Measurements from ENCODE around the gene DENND4A. TPM values are rescaled to one million over a fixed set of nuclear protein-coding genes. Genes with fewer than 3 reads are reported as not detected.

DENND4A gene
- total RNA-seq, 1 donor from 2014 or later = 21.9 TPM

DNA sequence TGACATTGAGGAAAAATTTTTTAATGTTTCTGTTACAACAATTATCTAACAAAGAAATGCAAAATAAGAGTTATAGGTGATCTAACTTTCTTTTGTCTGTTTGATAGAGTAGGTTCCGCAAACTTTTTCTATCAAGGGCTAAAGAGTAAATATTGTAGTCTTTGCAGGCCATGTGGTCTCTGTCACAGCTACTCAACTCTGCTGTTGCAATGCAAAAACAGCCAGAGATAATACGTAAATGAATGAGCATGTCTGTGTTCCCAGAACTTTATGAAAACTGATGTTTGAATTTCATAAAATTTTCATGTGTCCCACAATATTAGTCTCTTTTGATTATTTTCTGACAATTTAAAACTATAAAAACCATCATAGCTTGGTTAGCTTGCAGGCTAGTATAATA is 97.0 kb downstream of the DENND4A start:
- Histone ChIP-seq H3K27me3 (no peaks in the 10 kb centered on the region), H3K36me3 (peaks cover 24 to 39% of the 10 kb centered on the region in 2 donors), H3K4me1 (no peaks in the 10 kb centered on the region), H3K4me3 (no peak overlapping the region), H3K27ac (no peak overlapping the region), H3K9me3 (no peaks in the 10 kb centered on the region)
- no peak for DNase-seq (ENCODE audit: low spot score in 2 of 2)
- intact Hi-C loops (cut with DNase I) = no loop called here
- no peak for TF ChIP-seq CTCF (IDR thresholded peaks at IDR 0.05)

DNA sequence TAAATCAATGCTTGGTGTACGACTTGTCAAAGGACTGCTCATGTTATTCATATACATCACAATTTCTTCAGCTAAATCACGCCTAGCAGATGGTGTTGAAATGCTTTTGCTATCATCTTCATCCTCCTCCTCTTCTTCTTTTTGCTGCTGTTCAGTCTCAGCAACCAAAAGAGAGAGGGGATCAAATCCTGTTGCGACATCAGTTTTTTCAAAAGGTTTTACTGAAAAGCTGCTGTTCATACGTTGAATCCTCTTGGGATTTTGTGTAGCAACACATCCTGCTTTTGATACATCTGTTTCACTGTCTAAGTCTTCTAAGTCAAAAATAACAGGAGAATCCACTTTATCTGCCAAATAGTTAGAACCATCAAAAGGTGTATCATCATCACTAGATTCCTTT is 101.3 kb downstream of the DENND4A start:
- H3K4me3 ChIP-seq = no peak overlapping the region
- H3K27me3 ChIP-seq = no peaks in the 10 kb centered on the region
- no peaks in the 10 kb centered on the region for H3K9me3 ChIP-seq
- peaks cover 23 to 43% of the 10 kb centered on the region in 2 donors for H3K36me3 ChIP-seq
- DNase-seq (ENCODE audit: low spot score in 2 of 2) = no peak
- H3K4me1 ChIP-seq = no peaks in the 10 kb centered on the region
- TF ChIP-seq CTCF (IDR thresholded peaks at IDR 0.05) = no peak
- intact Hi-C loops (cut with DNase I) = no loop called here
- no peak overlapping the region for H3K27ac ChIP-seq

- TF ChIP-seq CTCF (IDR thresholded peaks at IDR 0.05) = no peak
Observed at GRCh38 chr15:65690173-65690572, 101.9 kb downstream of the DENND4A start.

DNA sequence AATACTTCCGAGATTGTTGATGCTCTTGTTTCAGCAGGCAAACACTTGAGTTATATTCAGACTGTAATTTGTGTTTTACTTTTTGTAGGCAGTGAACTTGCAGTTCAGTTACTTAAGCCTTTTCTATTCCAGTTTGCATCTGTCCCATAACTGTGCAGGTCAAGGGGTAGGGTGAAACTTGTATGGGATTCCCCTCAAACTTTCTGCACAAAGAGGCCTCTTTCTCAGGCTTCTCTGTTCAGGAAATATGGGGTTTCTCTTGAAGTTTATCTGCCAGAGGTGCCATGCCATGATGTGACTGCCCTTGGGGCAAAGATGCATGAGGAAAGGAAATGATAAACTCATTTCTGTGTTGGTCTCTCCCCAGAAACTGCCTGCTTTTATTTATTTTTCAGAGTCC is 103.6 kb downstream of the DENND4A start:
- DNase-seq (ENCODE audit: low spot score in 2 of 2) = no peak
- intact Hi-C loops (cut with DNase I) = no loop called here
- no peak for TF ChIP-seq CTCF (IDR thresholded peaks at IDR 0.05)
- Histone ChIP-seq H3K4me3 (no peak overlapping the region), H3K4me1 (no peaks in the 10 kb centered on the region), H3K9me3 (no peaks in the 10 kb centered on the region), H3K36me3 (peaks cover 23 to 36% of the 10 kb centered on the region in 2 donors), H3K27ac (no peak overlapping the region), H3K27me3 (no peaks in the 10 kb centered on the region)

More at GRCh38 chr15:65690173-65690572, 101.9 kb downstream of the DENND4A start:
- Histone ChIP-seq H3K9me3 (no peaks in the 10 kb centered on the region), H3K27ac (no peak overlapping the region), H3K36me3 (peaks cover 23 to 39% of the 10 kb centered on the region in 2 donors), H3K27me3 (no peaks in the 10 kb centered on the region), H3K4me3 (no peak overlapping the region), H3K4me1 (no peaks in the 10 kb centered on the region)
- intact Hi-C loops (cut with DNase I) = no loop called here
- DNase-seq (ENCODE audit: low spot score in 2 of 2) = no peak

GRCh38 chr15:65682404-65682911 is 109.6 kb downstream of the DENND4A start:
- H3K27ac ChIP-seq = no peak overlapping the region
- no peak for DNase-seq (ENCODE audit: low spot score in 2 of 2)
- H3K9me3 ChIP-seq = no peaks in the 10 kb centered on the region
- intact Hi-C loops (cut with DNase I) = no loop called here
- no peaks in the 10 kb centered on the region for H3K36me3 ChIP-seq
- no peaks in the 10 kb centered on the region for H3K27me3 ChIP-seq
- no peaks in the 10 kb centered on the region for H3K4me1 ChIP-seq
- no peak for TF ChIP-seq CTCF (IDR thresholded peaks at IDR 0.05)
- H3K4me3 ChIP-seq = no peak overlapping the region

- no peak overlapping the region for H3K4me3 ChIP-seq
- H3K27ac ChIP-seq = no peak overlapping the region
- no peak for TF ChIP-seq CTCF (IDR thresholded peaks at IDR 0.05)
- no peaks in the 10 kb centered on the region for H3K27me3 ChIP-seq
- no peak for DNase-seq (ENCODE audit: low spot score in 2 of 2)
- peaks cover 0 to 3% of the 10 kb centered on the region in 2 donors for H3K36me3 ChIP-seq
- H3K9me3 ChIP-seq = no peaks in the 10 kb centered on the region
- H3K4me1 ChIP-seq = no peaks in the 10 kb centered on the region
- intact Hi-C loops (cut with DNase I) = no loop called here
Observed at GRCh38 chr15:65680544-65680943, 111.5 kb downstream of the DENND4A start.
